Measurements from ENCODE around the gene TACC3. TPM values are rescaled to one million over a fixed set of nuclear protein-coding genes. Genes with fewer than 3 reads are reported as not detected.
A peak's percentile ranks its signal among the peaks of the same experiment; 100 is the strongest.

TACC3 gene
- total RNA-seq, 1 experiment from 2014 or later, result 207 TPM

DNA sequence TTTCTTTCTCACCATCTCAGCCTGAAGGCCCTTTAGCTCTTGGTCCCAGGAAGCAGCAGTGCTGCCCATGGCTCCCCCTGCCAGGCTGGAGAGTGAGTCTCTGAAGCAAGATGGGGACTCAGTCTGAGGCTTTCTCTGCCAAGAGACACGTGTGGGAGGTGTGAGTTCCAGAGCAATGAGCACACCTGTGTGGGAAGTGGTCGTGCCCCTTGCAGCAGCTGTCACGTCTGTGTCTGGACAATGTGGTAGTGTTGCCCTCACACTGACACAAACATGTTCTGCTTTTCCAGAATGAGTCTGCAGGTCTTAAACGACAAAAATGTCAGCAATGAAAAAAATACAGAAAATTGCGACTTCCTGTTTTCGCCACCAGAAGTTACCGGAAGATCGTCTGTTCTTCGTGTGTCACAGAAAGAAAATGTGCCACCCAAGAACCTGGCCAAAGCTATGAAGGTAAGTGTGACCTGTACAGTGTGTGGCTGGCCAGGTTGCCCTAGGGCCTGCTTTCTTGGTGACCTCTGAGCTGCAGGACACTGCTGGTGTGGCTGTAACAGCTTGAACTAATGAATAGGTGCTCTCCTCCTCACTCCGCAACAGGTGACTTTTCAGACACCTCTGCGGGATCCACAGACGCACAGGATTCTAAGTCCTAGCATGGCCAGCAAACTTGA is 1.9 kb downstream of the TACC3 start (continued):
- no peak for TF ChIP-seq SMAD3 (CRISPR knock-in tag; IDR thresholded peaks at IDR 0.05; ENCODE audit: borderline replicate concordance)

DNA sequence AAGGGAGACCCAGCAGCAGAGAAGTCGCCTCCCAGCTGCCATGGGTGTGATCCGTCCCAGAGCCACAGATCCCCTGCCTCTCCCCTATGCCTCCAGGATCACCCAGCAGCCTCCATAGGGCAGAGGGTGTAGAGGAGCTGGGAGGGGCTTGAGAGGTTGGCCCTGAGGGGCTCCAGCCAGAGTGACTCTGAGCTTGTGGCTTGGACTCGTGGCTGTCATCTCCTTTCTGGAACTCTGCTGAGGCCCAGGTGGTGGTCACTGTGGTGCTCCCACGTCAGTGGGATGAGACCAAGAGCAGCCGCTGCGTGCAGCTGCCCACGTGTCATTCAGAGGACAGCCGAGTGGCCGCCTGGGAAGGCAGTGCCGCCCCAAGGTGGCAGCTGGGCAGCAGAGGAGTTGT is 4.2 kb downstream of the TACC3 start:
- ATAC-seq (no peak), DNase-seq (ENCODE audit: low spot score) (no peak)
- TF ChIP-seq SMAD3 (CRISPR knock-in tag; IDR thresholded peaks at IDR 0.05; ENCODE audit: borderline replicate concordance) (no peak), ZNF263 (CRISPR knock-in tag; IDR thresholded peaks at IDR 0.05; ENCODE audit: low read depth) (no peak), NFYB (CRISPR knock-in tag; conservative IDR thresholded peaks at IDR 0.05; ENCODE audit: low read depth) (no peak), RELA (CRISPR knock-in tag; IDR thresholded peaks at IDR 0.05; ENCODE audit: borderline replicate concordance) (no peak)
- TF ChIP-seq, protein P1, sequence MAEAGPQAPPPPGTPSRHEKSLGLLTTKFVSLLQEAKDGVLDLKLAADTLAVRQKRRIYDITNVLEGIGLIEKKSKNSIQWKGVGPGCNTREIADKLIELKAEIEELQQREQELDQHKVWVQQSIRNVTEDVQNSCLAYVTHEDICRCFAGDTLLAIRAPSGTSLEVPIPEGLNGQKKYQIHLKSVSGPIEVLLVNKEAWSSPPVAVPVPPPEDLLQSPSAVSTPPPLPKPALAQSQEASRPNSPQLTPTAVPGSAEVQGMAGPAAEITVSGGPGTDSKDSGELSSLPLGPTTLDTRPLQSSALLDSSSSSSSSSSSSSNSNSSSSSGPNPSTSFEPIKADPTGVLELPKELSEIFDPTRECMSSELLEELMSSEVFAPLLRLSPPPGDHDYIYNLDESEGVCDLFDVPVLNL (CRISPR knock-in tag; IDR thresholded peaks at IDR 0.05; ENCODE audit: borderline replicate concordance, low read depth), result no peak
- TF ChIP-seq, protein P2, sequence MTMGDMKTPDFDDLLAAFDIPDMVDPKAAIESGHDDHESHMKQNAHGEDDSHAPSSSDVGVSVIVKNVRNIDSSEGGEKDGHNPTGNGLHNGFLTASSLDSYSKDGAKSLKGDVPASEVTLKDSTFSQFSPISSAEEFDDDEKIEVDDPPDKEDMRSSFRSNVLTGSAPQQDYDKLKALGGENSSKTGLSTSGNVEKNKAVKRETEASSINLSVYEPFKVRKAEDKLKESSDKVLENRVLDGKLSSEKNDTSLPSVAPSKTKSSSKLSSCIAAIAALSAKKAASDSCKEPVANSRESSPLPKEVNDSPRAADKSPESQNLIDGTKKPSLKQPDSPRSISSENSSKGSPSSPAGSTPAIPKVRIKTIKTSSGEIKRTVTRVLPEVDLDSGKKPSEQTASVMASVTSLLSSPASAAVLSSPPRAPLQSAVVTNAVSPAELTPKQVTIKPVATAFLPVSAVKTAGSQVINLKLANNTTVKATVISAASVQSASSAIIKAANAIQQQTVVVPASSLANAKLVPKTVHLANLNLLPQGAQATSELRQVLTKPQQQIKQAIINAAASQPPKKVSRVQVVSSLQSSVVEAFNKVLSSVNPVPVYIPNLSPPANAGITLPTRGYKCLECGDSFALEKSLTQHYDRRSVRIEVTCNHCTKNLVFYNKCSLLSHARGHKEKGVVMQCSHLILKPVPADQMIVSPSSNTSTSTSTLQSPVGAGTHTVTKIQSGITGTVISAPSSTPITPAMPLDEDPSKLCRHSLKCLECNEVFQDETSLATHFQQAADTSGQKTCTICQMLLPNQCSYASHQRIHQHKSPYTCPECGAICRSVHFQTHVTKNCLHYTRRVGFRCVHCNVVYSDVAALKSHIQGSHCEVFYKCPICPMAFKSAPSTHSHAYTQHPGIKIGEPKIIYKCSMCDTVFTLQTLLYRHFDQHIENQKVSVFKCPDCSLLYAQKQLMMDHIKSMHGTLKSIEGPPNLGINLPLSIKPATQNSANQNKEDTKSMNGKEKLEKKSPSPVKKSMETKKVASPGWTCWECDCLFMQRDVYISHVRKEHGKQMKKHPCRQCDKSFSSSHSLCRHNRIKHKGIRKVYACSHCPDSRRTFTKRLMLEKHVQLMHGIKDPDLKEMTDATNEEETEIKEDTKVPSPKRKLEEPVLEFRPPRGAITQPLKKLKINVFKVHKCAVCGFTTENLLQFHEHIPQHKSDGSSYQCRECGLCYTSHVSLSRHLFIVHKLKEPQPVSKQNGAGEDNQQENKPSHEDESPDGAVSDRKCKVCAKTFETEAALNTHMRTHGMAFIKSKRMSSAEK (CRISPR knock-in tag; IDR thresholded peaks at IDR 0.05; ENCODE audit: borderline replicate concordance), result no peak
- POLR2A ChIA-PET, result no interaction called here
- no peak overlapping the region; the same call in 1 of the 2 replicates for H3K27ac Mint-ChIP-seq
- H3K9me3 Mint-ChIP-seq, result no peaks in the 10 kb centered on the region
- peaks cover 21% of the 10 kb centered on the region for H3K4me1 Mint-ChIP-seq
- CTCF ChIA-PET, result interaction anchor here (0.5 to 1.5 kb wide), 7 partner anchors 11 to 185 kb away, joined by 3 to 6 read pairs (median 3); no protein-coding TSS in a partner anchor
- no peak overlapping the region for H3K4me3 Mint-ChIP-seq
- no peaks in the 10 kb centered on the region for H3K27me3 Mint-ChIP-seq (ENCODE audit: low read depth)
- H3K36me3 Mint-ChIP-seq, result peaks cover 69% of the 10 kb centered on the region

DNA sequence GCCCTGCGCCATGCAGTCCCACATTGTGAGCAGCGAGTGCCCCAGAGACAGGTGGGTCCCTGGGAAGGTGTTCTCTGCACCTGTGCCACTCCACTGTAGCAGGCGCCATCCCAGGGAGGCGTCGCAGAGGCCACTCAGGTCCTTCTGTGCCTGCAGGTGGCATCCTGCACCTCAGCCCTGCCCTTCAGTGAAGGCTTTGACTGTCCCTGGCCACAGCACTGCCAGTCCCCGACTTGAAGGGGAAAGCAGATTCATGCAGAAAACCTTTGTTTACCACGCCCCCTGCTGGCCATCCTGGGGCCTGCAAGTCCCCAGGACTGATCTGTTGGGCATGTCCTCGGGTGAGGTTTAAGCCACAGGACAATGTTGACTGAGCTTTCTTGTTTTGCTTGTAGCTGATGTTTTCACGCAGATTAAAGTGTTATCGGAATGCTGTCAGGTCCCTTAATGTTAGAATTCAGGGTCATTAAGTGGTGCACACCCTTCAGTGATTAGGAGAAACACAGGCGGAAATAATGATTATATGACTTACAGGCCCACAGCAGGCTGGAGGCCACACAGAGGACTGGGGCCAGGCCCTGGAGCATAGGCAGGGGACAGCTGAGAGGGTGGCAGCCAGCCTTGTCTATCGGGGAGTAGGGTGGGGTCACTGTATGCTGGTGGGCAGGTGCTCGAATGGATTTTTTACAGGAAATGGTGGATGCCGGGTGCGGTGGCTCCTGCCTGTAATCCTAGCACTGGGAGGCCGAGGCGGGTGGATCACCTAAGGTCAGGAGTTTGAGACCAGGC is 5.0 kb downstream of the TACC3 start:
- Mint-ChIP-seq H3K27ac (peak overlapping the region; percentile 94), H3K36me3 (peaks cover 75% of the 10 kb centered on the region), H3K27me3 (ENCODE audit: low read depth) (no peaks in the 10 kb centered on the region), H3K4me3 (no peak overlapping the region), H3K9me3 (no peaks in the 10 kb centered on the region), H3K4me1 (peaks cover 21% of the 10 kb centered on the region)
- peak; percentile 53 for ATAC-seq
- CTCF ChIA-PET, result interaction anchor here (0.6 to 1.6 kb wide), 14 partner anchors 9 to 173 kb away, joined by 3 to 15 read pairs (median 3); partner anchors contain the start of gene SLBP
- peak; percentile 95 for DNase-seq (ENCODE audit: low spot score)
- POLR2A ChIA-PET, result no interaction called here
- TF ChIP-seq FOXK1 (CRISPR knock-in tag; IDR thresholded peaks at IDR 0.05) (peak; percentile 45; the same call in 1 of the 2 replicates), ZNF671 (CRISPR knock-in tag; IDR thresholded peaks at IDR 0.05) (no peak)
- TF ChIP-seq, protein P3, sequence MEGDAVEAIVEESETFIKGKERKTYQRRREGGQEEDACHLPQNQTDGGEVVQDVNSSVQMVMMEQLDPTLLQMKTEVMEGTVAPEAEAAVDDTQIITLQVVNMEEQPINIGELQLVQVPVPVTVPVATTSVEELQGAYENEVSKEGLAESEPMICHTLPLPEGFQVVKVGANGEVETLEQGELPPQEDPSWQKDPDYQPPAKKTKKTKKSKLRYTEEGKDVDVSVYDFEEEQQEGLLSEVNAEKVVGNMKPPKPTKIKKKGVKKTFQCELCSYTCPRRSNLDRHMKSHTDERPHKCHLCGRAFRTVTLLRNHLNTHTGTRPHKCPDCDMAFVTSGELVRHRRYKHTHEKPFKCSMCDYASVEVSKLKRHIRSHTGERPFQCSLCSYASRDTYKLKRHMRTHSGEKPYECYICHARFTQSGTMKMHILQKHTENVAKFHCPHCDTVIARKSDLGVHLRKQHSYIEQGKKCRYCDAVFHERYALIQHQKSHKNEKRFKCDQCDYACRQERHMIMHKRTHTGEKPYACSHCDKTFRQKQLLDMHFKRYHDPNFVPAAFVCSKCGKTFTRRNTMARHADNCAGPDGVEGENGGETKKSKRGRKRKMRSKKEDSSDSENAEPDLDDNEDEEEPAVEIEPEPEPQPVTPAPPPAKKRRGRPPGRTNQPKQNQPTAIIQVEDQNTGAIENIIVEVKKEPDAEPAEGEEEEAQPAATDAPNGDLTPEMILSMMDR (IDR thresholded peaks at IDR 0.05), result peak; percentile 98
- TF ChIP-seq, protein P4, sequence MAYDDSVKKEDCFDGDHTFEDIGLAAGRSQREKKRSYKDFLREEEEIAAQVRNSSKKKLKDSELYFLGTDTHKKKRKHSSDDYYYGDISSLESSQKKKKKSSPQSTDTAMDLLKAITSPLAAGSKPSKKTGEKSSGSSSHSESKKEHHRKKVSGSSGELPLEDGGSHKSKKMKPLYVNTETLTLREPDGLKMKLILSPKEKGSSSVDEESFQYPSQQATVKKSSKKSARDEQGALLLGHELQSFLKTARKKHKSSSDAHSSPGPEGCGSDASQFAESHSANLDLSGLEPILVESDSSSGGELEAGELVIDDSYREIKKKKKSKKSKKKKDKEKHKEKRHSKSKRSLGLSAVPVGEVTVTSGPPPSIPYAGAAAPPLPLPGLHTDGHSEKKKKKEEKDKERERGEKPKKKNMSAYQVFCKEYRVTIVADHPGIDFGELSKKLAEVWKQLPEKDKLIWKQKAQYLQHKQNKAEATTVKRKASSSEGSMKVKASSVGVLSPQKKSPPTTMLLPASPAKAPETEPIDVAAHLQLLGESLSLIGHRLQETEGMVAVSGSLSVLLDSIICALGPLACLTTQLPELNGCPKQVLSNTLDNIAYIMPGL (CRISPR knock-in tag; IDR thresholded peaks at IDR 0.05), result peak; percentile 45; the same call in 1 of the 2 replicates

Measured in WTC11 (cell line).